HG03442 (cell line): ENCODE data around the gene KDELR3.

Experiments
- ATAC-seq: cut with Tn5 transposase; IDR thresholded peaks from one replicate; pipeline ENCODE4 v1.9.1; 2021; ENCODE audit warnings: mild to moderate bottlenecking, moderate library complexity; ENCODE audit not compliant: unreplicated experiment

Gene KDELR3

GRCh38 chr22:38510416-38510970 lies 42.6 kb downstream of the KDELR3 start:
- ATAC-seq = no peak

GRCh38 chr22:38513063-38513462 lies 45.2 kb downstream of the KDELR3 start:
- ATAC-seq = no peak

GRCh38 chr22:38518620-38519019 lies 50.7 kb downstream of the KDELR3 start:
- no peak for ATAC-seq

- ATAC-seq = no peak
These were observed 51.8 kb downstream of the KDELR3 start for GRCh38 chr22:38519453-38520250.

GRCh38 chr22:38523029-38523428 lies 55.1 kb downstream of the KDELR3 start:
- ATAC-seq = no peak

GRCh38 chr22:38523479-38523878 lies 55.6 kb downstream of the KDELR3 start:
- no peak for ATAC-seq

- ATAC-seq = no peak
These were observed 56.5 kb downstream of the KDELR3 start for GRCh38 chr22:38524429-38524828.

GRCh38 chr22:38531251-38531938 lies 63.5 kb downstream of the KDELR3 start:
- ATAC-seq = no peak
